GM18502 (cell line): ENCODE results near the gene GNB1L.

Source experiments
- ATAC-seq: cut with Tn5 transposase; IDR thresholded peaks from one replicate; pipeline ENCODE4 v1.9.1; 2021; ENCODE audit warnings: mild to moderate bottlenecking; ENCODE audit not compliant: unreplicated experiment, poor library complexity

GNB1L gene

DNA sequence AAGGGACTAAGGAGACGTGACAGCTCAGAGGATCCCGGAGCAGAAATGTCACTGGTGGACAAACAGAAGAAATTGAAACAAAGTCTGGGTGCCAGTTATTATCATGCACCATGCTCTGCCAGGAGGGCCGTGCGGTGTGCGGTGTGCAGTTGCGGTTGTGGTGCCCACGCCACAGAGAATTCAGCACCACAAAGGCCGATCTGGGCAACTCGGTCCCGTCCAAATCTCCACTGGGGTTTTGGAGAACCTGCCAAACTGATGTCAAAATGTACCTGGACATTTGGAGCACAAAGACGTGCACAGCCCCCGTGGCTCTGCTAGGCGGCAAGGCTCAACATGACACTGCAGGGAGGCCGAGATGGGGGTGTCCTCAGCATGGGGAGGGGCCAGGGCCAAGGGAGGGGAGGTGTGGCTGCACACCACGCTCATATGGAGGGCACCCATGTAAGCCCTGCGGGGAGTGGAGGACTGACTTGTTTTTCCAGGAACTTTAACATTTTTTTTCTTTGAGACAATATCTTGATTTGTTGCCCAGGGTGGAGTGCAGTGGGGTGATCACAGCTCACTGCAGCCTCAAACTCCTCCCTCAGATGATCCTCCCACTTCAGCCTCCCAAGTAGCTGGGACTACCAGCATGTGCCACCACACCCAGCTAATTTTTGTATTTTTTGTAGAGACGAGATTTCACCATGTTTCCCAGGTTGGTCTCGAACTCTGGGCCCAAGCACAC, 39.4 kb downstream of the GNB1L start:
- no peak for ATAC-seq

DNA sequence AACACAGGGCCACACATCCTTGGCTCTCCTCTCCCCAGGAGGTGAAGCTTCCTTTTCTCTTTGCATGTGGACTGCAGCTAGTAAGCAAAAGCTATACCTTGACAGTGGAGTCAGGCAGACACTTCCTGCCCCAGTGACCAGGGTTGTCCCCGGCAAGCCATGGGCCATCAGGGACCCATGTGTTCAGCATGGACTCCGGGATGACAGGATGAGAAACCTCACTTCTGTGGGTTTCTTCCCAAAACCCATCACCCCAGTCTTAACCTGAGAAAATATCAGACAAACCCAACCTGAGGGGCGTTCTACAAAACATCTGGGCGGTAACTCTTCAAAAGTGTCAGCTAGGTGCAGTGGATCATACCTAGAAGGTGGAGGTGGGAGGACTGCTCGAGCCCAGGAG, 40.2 kb downstream of the GNB1L start:
- ATAC-seq: no peak

DNA sequence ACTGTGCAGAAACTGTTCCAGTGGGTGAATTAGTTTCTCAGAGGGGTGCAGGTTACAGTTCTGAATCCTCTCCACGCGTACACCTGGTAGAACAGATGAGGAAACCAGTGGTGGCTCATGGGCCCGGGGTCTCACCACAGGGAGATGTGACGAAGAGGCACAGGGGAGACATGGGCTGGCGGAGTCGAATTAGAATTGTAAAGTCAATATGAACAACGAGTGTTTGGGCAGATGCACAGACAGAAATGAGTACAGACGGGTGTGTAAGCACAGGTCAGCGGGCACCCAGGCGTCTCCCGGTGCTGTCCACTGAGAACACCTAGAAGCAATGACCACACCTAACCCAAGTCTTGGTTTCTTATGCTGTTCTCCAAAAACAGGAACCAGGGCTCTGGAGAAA, 41.8 kb downstream of the GNB1L start:
- no peak for ATAC-seq

DNA sequence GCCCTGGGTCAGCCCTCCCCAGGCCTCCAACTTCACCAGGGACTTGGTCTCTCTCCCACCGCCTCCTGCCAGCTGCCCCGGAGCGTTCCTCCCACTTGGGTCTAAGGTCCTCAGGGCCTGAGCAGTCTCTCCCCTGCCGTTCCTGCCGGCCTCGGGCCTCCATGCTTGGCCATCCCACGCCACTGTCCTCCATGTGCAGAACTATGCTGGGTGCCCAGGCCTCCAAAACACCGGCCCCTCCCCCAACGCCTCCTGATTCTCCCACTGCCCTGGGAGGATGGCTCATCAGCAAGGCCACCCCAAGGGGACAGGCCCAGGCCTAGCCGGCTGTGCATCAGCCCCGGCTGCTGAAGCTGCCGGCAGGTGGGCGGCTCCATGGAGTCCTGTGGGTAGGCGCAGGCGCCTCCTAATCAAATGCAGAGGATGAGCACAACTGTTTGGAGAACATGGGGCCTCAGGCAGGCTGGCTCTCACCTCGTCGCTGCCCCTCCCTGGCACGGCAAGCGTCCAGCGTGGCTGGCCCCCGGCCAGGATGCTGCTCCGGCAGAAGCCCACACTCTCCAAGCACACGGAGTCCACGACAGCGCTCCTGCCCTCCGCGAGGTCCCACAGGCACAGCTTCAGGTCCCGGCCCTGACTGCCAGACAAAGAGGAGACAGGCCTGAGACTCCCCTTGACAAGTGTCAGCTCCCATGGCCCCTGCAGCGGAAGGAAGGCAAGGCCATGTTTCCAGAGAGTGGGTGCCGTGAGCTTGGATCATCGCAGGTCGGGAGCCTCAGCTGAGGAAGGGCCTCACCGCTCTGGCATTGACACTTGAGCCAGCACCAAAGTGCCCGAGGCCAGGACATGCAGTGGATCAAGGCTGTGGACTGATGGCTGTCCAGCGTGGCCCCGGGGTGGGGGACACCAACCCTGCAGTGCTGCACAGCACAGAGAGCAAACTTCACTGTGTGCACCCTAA, 42.6 kb downstream of the GNB1L start:
- no peak for ATAC-seq

DNA sequence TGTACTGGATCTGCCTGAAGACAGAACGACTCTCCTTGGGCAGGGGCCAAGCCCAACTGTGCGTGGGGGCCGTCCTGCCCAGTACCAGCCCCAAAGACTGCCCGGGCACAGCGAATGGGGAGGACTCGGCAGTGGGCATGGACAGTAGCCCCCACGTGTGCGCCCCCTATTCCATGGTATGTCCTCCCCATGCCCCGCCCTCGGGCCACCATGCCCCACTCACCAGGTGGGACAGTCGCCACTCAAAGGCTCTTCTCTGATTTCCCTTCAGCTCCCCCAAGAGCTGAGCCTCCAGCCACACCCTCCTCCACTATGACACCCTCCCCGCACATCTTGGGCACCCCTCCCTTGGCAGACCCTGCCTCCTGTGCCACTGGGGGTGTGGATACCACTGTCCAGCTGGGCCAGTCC, 43.5 kb downstream of the GNB1L start:
- ATAC-seq: no peak

DNA sequence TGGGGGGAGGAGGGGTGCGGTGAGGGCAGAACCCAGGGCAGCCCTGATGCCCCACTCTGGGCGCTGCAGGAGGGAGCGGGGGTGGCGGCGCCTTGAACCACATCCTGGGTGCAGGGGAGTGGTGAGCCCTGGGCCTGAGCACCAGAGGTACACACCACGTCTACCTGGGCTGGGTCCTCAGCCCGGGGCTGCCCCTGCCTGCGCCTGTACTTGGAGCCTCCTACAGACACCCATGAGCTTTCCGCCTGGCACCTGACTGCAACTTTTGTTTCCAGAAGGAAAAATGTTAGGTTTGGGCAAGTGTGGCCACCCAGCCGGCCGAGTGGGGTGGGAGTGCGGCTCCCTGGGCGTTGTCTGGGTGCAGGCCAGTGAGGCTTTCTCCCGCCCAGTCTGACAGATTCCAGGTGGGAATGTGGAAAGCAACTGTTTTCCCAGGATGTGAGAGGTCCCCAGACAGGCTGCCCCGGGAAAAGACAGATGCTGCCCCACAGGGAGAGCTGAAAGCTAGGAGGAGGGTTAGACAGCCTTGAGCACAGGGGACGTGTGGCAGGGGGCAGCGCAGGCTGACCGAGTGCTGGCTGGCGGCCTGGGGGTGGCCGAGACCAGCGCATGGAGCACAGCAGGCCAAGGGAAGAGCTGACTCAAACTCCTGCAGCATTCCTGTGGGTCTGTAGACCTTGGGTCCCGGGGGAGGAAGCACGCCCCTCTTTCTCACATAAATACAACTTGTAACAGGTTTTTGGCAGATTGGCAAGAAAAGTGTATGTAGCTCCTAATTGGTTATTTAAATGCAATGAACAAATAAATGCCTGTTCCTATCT, 44.1 kb downstream of the GNB1L start:
- no peak for ATAC-seq

DNA sequence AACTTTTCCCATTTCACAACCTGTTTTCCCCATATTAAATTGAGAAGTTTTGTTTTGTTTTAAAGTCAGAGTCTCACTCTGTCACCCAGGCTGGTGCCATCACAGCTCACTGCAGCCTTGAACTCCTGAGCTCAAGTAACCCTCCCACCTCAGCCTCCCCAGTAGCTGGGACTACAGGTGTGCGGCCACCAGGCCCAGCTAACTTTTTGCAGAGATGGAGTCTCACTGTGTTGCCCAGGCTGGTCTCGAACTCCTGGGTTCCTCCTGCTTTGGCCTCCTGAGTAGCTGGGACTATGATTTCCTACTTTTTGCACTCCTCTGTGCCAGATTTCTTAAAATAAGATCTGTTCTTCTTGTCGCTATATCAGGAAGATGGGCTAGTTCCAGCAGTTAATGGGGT, 44.9 kb downstream of the GNB1L start:
- ATAC-seq: no peak

DNA sequence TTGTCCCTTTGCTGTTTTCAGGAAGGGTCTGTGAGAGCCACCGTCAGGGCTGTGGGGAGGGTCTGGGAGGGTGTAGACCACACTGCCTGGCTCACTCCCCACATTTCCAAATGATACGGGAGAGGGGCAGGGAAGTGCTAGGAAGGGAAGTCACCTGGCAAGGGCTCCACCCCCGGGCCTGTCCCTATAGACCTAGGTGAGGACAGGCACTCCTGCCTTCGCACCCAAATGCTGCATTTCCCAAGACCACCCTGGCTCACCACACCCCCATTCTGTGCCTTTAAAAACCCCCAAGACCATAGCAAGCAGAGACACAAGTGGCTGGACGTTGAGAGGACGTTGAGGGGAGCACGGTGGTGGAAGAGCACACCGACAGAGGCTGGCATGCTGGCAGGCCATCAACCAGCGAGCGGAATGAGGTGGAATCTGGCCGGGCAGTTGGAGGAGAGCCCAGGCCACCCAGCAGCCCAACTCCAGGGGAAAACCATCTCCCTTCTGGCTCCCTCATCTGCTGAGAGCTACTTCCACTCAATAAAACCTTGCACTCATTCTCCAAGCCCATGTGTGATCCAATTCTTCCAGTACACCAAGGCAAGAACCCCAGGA, 45.7 kb downstream of the GNB1L start:
- no peak for ATAC-seq

DNA sequence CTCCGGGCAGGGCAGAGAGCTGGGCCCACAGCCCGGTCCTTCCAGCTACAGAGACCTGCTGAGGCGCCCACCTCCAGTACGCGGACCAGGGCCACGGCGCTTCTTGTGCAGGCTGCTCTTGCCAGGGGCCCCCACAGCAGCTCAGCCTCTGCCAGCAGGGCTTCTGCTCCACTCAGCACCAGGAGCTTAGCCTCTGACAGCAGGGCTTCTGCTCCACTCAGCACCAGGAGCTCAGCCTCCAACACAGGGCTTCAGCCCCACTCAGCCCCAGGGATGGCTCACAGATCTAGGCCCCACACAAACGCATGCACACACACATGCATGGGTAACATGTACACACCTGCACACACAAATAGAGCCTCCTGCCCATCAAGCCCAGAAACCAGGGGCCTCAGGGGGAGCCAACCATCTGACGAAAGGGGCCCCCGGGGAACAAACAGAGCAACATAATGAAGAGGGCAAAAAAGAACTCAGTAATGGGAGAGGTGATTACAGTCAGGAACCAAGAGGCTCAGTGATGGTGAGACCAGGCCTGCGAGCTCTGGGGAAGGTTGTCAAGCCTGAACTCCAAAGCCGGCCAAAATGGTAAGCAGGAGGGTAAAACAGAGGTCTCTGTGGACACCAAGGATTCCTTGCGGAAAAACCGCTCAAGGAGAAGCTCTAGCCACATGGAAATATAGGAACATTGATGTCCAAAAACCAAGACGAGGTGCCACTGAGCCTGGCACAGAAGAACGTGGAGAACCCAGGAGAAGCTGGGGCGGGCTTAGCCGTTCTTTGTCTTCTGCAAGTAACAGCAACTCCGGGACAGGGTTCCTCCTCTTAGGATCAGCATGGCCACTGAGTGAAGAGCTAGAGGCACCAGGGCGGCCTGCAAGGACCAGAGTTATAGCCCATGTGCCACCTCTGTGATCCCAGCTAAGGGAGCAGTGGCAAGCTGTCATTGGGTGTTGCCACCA, 46.5 kb downstream of the GNB1L start:
- no peak for ATAC-seq

DNA sequence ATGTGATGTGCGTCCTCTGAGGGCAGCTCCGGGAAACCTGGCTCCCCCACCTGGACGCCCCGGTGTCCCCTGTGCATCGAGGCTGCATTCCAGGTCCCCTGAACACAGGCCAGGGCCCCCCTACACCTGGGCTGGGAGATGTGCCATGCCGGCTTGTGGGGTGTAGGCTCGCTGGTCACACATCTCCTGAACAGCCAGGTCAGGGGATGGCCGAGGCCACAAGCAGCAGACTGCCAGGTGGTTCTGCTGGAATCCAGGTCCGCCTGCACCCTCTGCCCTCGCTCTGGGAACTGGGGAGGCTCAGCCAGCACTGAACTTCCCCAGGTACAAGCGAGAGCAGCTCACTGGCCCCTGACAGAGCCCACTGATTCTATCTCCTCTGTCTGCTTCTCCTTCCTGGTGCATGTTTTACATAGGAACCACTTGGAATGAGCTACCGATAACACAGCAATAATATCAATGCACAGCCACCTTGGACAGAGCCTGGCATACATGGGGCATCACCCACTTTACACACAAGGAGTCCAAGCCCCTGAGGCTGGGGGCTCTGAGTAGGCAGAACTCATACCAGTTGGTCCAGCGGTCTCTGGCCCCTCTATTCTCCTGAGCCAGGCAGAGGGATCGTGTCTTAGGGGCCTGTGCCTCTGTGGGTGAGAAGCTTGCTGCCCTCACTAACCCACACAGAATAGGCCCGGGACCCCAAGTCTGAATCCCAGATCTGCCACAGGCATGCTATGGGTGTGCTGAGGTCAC, 47.3 kb downstream of the GNB1L start:
- no peak for ATAC-seq

DNA sequence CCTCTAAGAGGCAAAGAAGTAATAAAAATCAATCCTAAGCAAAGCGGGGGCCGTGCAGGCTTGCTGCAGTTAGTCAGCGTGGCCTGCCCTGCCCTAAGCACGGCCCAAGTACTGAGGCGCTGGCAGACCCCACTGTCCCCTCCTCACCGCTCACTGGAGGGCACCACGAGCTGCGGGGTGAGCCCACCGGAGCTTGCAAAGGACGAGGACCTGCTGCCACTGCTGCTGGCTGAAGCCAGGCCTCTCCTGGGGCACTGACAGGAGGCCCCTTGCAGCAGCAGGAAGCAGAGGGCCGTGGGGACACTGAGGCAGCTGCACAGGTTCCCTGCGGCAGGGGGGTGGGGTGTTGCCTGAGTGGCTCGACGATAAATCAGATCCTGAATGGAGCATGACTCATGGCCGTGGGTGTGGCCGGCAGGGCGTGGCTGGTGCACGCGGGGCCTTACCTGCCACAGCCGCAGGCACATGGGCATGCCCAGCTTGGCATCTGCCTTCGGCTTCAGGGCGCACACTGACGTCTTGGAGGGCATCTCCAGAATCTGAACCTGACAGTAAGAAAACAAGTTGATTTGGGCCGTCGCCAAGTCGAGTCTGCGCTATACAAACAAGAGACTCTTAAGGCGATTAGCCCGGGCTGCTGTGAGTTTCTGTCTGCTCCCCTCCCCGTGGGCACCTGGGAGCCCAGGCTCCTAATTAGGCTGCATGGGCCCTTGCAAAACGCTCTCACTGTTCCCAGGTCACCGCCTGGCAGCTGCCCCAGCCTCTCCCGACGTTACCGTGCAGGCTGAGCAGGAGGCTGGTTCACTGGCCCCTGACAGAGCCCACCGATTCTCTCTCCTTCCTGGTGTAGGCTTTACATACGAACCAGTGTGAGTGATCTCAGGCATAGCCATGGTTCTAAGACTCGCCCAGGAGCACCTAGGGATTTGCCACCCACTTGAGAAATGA, 48.2 kb downstream of the GNB1L start:
- ATAC-seq: no peak

DNA sequence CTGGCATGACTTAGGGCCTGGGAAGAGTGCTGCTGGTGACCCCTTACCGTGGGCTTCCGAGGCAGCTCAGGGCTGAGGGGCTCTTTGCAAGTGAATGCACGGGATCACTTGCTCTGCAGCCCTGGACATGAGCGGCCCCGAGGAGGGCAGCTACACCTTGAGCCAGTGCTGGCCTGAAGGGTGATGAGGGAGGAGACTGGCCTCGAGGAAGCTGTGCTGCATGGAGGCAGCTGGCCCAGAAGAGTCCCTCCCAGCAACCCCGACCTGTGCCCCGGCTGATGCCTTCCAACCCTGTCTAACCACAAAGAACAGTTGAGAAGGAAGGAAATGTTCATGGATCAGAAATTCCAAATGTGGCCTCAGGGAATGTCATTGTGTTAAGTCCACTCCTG, 48.9 kb downstream of the GNB1L start:
- ATAC-seq: no peak

DNA sequence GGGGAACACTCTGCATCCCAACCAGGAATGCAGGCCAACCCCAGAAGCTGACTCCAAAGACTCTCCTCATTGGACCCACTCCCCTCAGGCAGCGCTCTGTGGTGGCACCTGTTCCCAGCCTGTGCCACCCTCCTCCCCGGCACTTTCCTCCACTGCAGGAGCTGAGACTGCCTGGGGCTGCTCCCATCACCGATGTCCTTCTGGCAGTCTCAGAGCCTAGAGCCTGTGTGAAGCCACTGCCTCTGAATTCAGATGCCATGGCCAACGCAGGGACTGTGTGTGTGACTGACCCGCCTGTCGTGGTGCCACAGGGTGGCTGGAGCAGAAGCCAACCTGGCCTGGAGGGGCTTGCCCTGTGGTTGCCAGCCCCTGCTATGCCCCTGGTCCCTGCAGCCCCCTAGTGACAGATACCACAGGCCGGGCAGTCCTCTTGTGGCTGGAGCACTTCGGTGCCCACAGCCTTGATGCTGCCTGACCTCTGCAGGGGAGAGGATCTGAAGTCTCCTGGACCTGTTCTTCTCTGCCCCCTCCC, 50.9 kb downstream of the GNB1L start:
- no peak for ATAC-seq

DNA sequence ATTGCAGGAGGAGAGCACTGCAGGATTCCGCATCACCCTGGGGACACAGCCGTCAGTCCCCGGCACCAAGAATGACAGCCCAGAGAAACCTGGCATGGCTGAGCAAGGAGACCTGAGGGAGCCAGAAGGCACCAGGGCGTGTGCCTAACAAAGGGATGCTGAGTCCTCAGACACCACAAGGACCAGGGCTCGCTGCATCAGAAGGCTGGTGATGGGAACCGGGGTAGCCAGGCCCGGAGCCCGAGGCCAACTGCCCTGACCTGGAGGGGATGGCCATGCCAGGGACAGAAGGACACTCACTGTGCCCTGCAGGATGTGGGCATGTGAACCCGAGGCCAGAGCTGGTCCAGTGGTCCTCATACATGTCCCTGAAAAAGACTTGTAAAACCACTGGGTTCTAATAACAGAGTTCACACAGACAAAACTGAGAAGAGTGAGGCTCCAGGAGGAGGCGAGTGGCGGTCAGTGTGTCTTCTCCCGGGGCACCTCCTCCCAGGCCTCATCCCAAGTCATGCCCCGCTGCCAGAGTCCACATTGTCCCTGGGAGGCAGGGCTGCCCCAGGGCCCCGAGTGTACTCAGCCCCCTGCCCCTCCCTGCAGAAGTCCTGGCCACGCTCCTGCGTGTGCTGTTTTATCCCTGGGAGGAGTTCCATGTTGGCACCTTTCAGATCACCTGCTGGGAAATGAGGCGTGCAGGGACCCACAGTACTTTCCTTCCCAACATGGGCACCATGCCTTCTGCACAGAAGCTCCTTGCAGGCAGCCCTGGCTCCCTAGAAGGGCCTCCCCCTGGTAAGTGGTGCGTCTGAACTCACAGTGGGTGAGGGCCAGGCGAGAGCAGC, 51.6 kb downstream of the GNB1L start:
- ATAC-seq: no peak

DNA sequence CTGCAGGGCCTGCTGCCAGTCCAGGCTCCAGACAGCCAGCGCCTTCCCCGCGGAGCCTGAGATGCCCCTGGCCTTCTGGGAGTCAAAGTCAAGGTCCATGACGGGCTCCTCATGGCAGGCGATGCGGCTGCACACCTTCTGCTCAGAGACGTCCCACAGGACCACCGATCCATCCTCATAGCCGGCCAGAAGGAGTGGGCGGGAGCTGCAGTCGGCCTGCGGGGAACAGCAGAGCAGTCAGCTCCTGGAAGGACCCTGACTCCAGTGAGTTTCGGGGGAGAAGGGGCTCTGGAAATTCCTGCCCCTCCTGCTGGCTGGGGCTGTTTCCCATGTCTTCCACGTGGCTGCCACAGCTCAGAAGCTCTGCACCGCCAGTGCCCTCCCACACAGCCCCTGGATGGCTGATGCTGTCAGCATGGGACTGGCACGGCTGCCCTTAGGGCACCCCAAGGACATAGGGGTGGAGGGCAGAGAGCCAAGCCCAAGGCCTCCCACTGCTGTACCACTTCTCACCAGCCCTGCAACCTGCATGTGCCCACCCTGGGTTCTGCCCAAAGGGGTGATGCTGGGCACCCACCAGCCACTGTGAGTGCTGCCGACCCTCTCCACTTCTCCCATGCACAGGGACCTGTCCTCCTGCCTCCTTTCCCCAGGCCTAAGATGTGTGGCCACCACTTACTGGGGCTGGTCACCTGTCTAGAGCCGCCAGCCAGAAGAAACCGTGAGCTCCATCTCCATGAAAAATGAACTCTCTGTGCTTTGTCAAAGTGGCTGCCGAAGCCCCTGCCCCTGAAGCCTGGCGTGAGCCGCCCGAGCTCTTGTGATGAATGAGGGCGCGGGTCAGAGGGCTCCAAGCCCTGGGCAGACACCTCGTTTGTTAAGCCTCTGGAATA, 52.4 kb downstream of the GNB1L start:
- no peak for ATAC-seq
